GM21526 (cell line): ENCODE data around the gene AMFR.

Source experiments
- ATAC-seq: cut with Tn5 transposase; IDR thresholded peaks from one replicate; pipeline ENCODE4 v1.9.1; 2021; ENCODE audit warnings: moderate library complexity; ENCODE audit not compliant: unreplicated experiment, low FRiP score

AMFR gene

GRCh38 chr16:56424791-56425438 is 430 bp downstream of the AMFR start:
- ATAC-seq = peak; percentile 30

GRCh38 chr16:56424404-56424764 is 961 bp downstream of the AMFR start:
- no peak for ATAC-seq

- no peak for ATAC-seq
Measured at GRCh38 chr16:56423584-56424403, 1.6 kb downstream of the AMFR start.

GRCh38 chr16:56422896-56423441 is 2.4 kb downstream of the AMFR start:
- no peak for ATAC-seq

DNA sequence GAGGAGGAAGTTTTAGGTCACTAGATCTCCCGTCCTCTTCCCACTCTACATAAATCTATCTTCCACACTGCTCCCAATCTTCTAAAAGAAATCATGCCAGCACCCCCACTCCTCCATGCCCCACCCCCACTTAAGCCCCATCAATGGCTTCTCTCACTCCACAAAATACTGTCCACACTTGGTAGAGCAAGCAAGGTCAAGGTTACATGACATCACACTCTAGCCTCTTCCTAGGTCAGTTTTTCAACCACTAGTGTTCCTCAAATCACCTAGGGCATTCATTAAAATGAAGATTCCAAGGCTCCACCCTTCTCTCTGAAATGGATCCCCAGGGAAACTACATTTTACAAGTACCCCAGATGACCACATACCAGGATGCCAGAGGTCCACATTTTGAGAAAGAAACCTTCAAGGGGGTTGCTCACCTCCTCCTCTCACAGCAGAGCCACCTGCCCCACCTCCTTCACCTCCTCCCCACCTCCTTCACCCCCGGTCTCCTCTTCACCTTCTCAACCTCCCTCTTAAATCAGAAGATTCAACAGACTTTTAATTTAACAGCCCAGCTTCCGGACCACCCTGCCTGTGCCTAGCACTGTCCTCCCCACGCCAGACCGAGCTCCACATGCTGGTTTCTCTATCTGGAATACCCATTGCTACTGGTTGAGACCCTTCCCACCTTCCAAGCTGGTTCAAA is 3.2 kb downstream of the AMFR start:
- no peak for ATAC-seq

- no peak for ATAC-seq
Measured at GRCh38 chr16:56421313-56421712, 4.0 kb downstream of the AMFR start.

DNA sequence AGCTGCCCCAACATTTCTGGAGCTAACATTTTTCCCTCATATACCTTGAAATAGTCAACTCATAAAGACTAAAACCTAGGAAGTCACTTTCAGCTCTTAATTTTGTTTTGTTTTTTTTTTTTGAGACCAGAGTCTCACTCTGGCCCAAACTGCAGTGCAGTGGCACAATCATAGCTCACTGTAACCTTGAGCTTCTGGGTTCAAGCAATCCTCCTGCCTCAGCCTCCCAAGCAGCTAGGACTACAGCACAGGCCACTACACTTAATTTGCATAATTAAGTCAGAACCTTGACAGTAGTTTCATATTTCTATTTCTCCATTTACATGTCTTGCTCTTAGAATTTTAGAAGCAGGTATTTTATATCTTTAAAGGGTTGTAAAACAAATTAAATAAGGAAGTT is 4.7 kb downstream of the AMFR start:
- ATAC-seq = no peak

DNA sequence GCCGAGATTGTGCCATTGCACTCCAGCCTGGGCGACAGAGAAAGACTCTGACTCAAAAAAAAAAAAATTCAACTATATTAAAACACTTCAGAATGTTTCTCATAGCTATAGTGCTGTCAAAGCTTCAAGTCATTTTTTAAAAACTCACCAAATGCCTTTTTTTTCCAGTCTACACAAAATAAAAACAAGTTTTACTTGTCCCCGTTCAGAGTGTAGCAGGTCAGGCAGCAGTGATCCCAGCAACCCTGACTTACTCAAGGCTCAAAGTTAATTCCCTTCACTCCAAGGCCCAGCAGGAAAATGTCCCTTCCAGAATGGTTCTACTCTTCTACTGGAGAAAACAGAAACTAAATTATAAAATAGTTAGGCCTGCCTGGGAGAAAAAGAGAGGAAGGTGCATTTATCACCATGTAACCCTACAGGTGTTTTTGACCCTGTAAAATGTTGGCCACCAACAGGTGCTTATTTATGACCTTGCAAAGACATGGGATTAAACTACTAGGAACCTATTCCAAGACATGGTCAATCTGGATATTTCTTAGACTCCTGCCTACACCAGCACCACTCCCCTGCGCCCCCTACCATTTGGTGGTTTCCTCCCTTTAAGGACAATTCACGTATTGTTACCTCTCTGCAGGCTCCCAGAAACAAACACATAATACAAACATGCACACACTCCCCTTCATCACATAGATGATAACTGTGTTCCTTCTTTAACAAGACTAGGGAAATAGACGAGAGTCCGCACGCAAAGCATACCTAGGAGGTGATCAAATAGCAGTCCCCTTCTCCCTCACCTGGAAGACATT is 5.4 kb downstream of the AMFR start:
- ATAC-seq = no peak

- no peak for ATAC-seq
Measured at GRCh38 chr16:56417138-56417537, 8.2 kb downstream of the AMFR start.

DNA sequence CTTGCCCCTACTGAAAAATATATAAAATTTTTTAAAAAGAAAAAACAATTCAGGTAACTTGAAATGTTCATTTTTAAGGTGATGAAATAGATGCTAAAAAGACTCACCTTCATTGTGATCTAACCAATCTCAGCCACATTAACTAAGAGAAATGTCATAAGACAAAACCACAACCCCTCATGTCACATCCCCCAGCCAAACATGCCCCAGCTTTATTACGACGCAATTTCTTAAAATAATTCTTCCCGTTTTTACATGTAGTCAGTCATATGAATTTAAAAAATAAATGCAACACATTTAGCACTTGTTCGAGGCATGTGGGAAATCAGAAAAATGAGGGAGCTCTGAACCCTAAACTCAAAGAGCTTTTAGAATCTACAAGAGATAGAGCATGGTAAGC is 9.5 kb downstream of the AMFR start:
- ATAC-seq = no peak

DNA sequence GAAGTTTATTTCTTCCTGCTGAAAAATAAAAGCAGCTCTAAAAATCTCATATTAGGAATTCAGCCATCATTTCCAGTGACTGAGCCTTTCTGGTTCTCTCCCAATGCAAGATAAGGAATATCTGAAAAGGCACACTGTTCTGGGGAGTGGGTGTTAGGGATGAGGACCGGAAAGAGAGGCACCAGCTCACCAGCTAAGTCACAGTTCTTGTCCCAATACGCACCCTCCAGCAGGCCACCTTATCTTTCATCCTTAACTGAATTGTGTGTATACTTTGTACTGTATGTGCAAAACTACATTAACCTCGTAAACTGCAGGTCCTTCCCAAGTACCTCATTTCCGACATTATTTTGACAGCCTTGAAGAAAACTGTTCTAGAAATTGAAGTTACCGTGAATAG is 11.0 kb downstream of the AMFR start:
- ATAC-seq = no peak

DNA sequence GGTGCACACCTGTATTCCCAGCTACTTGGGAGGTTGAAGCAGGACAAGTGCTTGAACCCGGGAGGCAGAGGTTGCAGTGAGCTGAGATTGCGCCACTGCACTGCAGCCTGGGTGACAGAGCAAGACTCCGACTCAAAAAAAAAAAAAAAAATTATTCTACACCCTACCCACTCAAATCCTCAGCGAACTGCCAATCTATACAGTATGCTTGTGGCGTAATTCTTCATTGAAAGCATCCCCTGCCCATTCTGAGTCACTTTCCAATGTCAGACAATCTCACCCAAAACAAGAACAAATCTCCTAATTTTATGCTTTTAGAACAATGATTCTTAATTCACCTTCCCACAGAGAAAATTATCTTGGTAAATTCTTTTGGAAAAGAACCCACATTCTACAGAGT is 12.0 kb downstream of the AMFR start:
- ATAC-seq = no peak

DNA sequence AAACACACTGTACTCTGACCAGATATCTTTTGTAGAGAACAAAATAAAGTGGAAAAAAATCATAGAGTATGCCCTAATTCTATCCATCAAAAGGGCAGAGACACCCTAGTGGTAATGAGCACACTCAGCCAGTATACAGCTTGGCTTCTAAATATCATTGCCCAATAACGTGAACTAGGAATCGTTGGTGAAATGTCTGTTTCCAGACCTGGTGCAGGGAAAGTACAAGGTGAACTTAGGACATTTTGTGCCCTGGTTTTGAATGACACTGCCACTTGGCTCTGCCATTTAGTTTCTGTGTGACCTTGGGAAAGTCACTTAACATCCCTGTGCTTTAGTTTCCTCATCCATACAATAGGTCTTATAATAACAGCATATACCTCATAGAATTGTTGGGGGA is 13.7 kb downstream of the AMFR start:
- ATAC-seq = no peak

DNA sequence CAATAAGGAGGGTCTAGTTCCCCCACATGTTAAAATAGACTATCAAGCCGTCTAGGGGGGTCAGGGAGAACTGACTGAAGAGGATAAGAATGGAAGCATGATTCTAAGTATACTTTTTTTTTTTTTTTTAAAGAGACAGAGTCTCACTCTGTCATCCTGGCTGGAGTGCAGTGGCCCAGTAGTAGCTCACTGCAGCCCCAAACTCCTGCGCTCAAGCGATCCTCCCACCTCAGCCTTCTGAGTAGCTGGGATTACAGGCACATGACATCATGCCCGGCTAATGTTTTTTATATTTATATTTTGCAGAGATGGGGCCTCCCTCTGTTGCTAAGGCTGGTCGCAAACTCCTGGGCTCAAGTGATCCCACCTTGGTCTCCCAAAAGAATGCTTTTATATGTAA is 14.2 kb downstream of the AMFR start:
- no peak for ATAC-seq

- ATAC-seq = no peak
Measured at GRCh38 chr16:56409195-56409594, 16.1 kb downstream of the AMFR start.

DNA sequence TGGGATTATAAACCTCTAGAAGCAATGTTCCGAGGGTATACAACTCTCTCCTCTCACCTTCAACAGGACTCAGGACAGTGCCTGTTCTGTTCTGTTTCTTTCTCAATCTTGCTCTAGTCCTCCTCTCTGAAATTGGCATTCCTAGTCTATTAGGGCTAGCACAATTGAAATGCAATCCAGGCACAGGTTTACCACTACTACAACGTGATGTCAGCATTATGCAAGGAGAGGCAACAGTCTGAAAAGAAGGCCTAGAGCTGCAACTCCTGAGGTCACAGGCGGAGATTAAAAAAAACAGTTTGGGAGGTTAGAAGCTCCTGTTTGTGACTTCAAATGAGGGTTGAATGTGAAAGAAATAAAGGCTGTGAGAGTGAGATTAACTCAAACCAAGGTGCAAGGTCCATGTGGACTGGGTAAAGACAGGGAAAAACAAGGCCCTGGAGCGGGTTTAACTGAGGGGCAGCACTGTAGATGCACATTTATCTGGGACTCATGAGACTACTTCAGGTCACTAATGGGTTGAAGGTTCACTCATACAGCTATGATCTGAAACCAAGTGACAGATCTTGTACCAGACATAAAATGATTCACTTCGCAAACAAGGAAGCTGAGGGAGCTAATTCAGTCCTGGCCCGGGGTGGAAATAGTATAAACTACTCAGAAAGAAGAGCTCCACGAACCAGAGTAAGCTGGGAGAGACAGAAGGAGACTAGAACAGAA is 16.8 kb downstream of the AMFR start:
- ATAC-seq = no peak

- no peak for ATAC-seq
Measured at GRCh38 chr16:56405977-56406672, 19.2 kb downstream of the AMFR start.

GRCh38 chr16:56401482-56401881 is 23.9 kb downstream of the AMFR start:
- ATAC-seq = no peak

GRCh38 chr16:56400458-56400857 is 24.9 kb downstream of the AMFR start:
- ATAC-seq = no peak
